HCEC 1CT (cell line): ENCODE results near the gene CAD.

Source experiments
- DNase-seq: peaks from one replicate; pipeline ENCODE4 v3.0.0-alpha.2; 2017

The CAD gene

GRCh38 chr2:27284996-27285395 lies 67.8 kb downstream of the CAD start:
- no peak for DNase-seq

- DNase-seq, result no peak
These were observed 68.3 kb downstream of the CAD start for GRCh38 chr2:27285481-27285880.

DNA sequence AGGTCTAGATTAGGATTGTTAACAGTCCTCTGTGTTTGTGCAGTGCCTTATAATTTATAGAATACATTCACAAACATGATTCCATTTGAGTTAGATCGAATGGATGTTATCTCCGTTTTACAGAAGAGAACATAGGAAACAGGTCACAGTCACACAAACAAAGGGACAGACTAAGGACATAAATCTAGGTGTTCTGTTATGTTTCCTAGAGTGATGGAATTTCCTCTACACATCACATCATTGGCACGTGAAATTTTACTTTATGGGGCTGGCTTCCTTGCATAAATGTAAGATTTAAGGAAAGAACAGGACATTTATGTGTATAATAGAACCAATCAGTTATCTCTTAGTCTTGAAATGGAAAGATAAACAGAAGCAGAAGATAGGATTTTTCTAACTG lies 71.4 kb downstream of the CAD start:
- DNase-seq, result no peak

DNA sequence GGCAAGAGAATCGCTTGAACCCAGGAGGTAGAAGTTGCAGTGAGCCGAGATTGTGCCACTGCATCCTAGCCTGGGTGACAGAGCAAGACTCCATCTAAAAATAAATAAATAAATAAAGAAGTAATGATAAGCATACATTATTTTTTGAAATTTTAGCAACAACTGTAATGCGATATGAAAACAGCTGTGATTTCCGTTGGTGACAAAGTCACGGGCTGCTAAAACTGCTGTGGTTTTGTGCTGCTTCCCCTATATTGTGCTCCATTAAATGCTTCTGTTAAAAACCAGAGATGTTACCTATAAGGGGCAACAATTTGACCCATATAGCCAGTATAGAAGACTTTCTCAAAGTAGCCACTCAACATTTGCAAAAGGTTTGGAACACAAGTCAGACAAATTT lies 73.4 kb downstream of the CAD start:
- DNase-seq, result no peak

DNA sequence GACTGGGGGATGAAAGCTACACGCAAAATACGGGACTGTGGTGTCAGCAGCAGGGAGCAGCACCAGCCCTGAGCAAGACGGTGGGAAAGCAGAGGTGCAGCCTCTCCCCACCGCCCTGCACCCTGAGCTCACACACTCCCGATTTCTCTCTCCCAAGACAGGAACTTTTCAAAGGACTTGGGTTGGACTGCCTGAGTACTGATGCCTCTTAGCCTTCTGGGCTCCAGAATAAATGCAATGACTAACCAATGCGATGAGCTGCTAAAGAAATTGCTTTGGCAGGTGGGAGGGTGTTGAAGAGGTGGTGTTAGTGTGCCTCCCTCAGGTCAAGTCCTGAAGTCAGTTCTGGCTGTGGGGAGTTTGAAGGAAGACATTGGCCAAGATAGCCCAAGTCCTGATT lies 74.7 kb downstream of the CAD start:
- DNase-seq, result no peak
